CD14-positive monocyte (primary cell): Measurements from ENCODE around the gene RCN1. TPM values are rescaled to one million over a fixed set of nuclear protein-coding genes. Genes with fewer than 3 reads are reported as not detected.

Experiments
- DNase-seq, 3 donors: peaks; one replicate each; pipeline ENCODE4 v3.0.0-alpha.2; 2011 to 2022
- H2AFZ ChIP-seq: 2 replicates; pipeline ENCODE4 v1.6.0; 2012; ENCODE audit warnings: mild to moderate bottlenecking, low read depth, low read length, inconsistent platforms; ENCODE audit not compliant: insufficient read depth, poor library complexity, severe bottlenecking
- H3K27ac ChIP-seq, 2 donors: 1 replicate in 1 of 2; 2 replicates in 1 of 2; pipeline ENCODE4 v1.5.1; 2012 to 2013; ENCODE audit warnings: low read length in 2 of 2, control low read depth in 1 of 2, inconsistent platforms in 1 of 2, low read depth in 1 of 2, mild to moderate bottlenecking in 1 of 2
- H3K27me3 ChIP-seq, 2 donors: one replicate each; pipeline versions ENCODE4 v1.6.0 to v1.6.1; 2011 to 2013; ENCODE audit warnings: low read length in 2 of 2; ENCODE audit not compliant: control insufficient read depth in 2 of 2, insufficient read depth in 2 of 2
- H3K36me3 ChIP-seq, 2 donors: replicated peaks in 1 of 2; 1 replicate in 1 of 2; 2 replicates in 1 of 2; pipeline versions ENCODE4 v1.5.1 to v1.6.1; 2012 to 2013; ENCODE audit warnings: low read length in 2 of 2, control low read depth in 1 of 2, inconsistent platforms in 1 of 2, mild to moderate bottlenecking in 1 of 2; ENCODE audit not compliant: insufficient read depth in 2 of 2, control insufficient read depth in 1 of 2
- H3K4me1 ChIP-seq, 2 donors: 1 replicate in 1 of 2; 2 replicates in 1 of 2; pipeline versions ENCODE4 v1.5.1 to v1.6.1; 2012 to 2013; ENCODE audit warnings: low read length in 2 of 2, control low read depth in 1 of 2, inconsistent platforms in 1 of 2, mild to moderate bottlenecking in 1 of 2, moderate library complexity in 1 of 2; ENCODE audit not compliant: insufficient read depth in 2 of 2, control insufficient read depth in 1 of 2
- H3K4me2 ChIP-seq: replicated peaks from 2 replicates; pipeline ENCODE3; 2012; ENCODE audit warnings: low read length, moderate library complexity, mild to moderate bottlenecking; ENCODE audit not compliant: poor library complexity, severe bottlenecking; ENCODE audit errors: extremely low read depth
- H3K4me3 ChIP-seq, 3 experiments: fragments of 200-600 bp in 1 of 3; sonication (generic) in 1 of 3; replicated peaks in 1 of 3; 1 replicate in 2 of 3; 2 replicates in 1 of 3; pipeline ENCODE4 v1.5.1; 2011 to 2013; ENCODE audit warnings: low read length in 3 of 3, mild to moderate bottlenecking in 3 of 3, control low read depth in 2 of 3, low read depth in 2 of 3, inconsistent platforms in 1 of 3, moderate library complexity in 1 of 3
- H3K79me2 ChIP-seq: 2 replicates; pipeline ENCODE4 v1.6.0; 2012; ENCODE audit warnings: mild to moderate bottlenecking, control low read depth, inconsistent platforms, low read length, moderate library complexity; ENCODE audit not compliant: insufficient read depth
- H3K9ac ChIP-seq: 2 replicates; pipeline ENCODE4 v1.6.0; 2017; ENCODE audit warnings: low read length, mild to moderate bottlenecking; ENCODE audit not compliant: insufficient read depth, poor library complexity, severe bottlenecking
- H3K9me3 ChIP-seq, 2 donors: replicated peaks in 1 of 2; 1 replicate in 1 of 2; 2 replicates in 1 of 2; pipeline versions ENCODE4 v1.5.1 to v1.6.1; 2012 to 2013; ENCODE audit warnings: low read length in 2 of 2, control low read depth in 1 of 2; ENCODE audit not compliant: control insufficient read depth in 1 of 2, insufficient read depth in 1 of 2
- H4K20me1 ChIP-seq: 2 replicates; pipeline ENCODE4 v1.6.0; 2012; ENCODE audit warnings: mild to moderate bottlenecking, low read length, control low read depth, moderate library complexity; ENCODE audit not compliant: insufficient read depth
- H3K27ac Mint-ChIP-seq, 7 donors: one replicate each; pipeline ENCODE4 v1.8.0; 2020; ENCODE audit warnings: mild to moderate bottlenecking in 7 of 7, mixed read lengths in 7 of 7, moderate library complexity in 6 of 7, inconsistent platforms in 2 of 7
- H3K27me3 Mint-ChIP-seq, 3 donors: one replicate each; pipeline ENCODE4 v1.8.0; 2021 to 2022; ENCODE audit warnings: low read depth in 3 of 3, mild to moderate bottlenecking in 3 of 3, mixed read lengths in 3 of 3, moderate library complexity in 3 of 3, inconsistent platforms in 1 of 3
- H3K36me3 Mint-ChIP-seq, 2 donors: one replicate each; pipeline ENCODE4 v1.8.0; 2020; ENCODE audit warnings: mixed read lengths in 2 of 2, inconsistent platforms in 1 of 2, mild to moderate bottlenecking in 1 of 2
- H3K4me1 Mint-ChIP-seq: one replicate; pipeline ENCODE4 v1.8.0; 2020; ENCODE audit warnings: mild to moderate bottlenecking, mixed read lengths
- H3K4me3 Mint-ChIP-seq, 2 donors: one replicate each; pipeline ENCODE4 v1.8.0; 2020; ENCODE audit warnings: mild to moderate bottlenecking in 2 of 2, mixed read lengths in 2 of 2, moderate library complexity in 1 of 2
- H3K9me3 Mint-ChIP-seq, 7 donors: one replicate each; pipeline ENCODE4 v1.8.0; 2020 to 2022; ENCODE audit warnings: mixed read lengths in 7 of 7, mild to moderate bottlenecking in 6 of 7, moderate library complexity in 6 of 7, inconsistent platforms in 2 of 7
- WGBS: methylation state at CpG from one replicate; pipeline ENCODE4 v1.1.5; 2013; ENCODE audit warnings: missing lambda C conversion rate; ENCODE audit not compliant: insufficient coverage; 5-methylcytosine and 5-hydroxymethylcytosine counted together
- intact Hi-C, 2 donors: fragments of 100-400 bp; cut with micrococcal nuclease; formaldehyde crosslinking; loops; one replicate each; pipeline versions ENCODE4 v1.15.0 to v1.15.1; 2023
- polyA plus RNA-seq, 3 donors: library from polyadenylated mRNA; depleted of rRNA in 1 of 3; unstranded in 2 of 3; stranded (reverse) in 1 of 3; fragments of 300-500 nt in 2 of 3; fragments of >200 nt in 1 of 3; fragmentation: Illumina TruSeq in 2 of 3; gene quantifications; 1 replicate in 2 of 3; 2 replicates in 1 of 3; pipeline ENCODE4 v1.2.3, GENCODE V29; 2012 to 2021
- TF ChIP-seq, protein P1 (sequence below): fragments of 200-600 bp; IDR thresholded peaks from one replicate; pipeline ENCODE4 v1.8.0; 2022; ENCODE audit warnings: antibody characterized with exemption, mild to moderate bottlenecking

The RCN1 gene
- polyA plus RNA-seq, 3 donors = 7.3 to 22.0 (median 20.5) TPM

DNA sequence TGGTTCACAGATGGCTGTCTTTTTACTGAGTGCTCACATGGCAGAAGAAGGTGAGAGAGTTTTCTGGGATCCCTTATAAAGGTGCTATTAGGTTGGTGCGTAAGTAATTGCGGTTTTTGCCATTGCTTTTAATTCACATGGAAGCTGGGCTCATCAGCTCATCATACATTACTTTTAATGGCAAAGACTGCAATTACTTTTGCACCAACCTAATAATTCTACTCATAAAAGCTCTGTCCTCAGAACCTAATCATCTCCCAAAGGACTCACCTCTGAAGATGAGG lies 23.0 kb downstream of the RCN1 start:
- TF ChIP-seq, protein P1, sequence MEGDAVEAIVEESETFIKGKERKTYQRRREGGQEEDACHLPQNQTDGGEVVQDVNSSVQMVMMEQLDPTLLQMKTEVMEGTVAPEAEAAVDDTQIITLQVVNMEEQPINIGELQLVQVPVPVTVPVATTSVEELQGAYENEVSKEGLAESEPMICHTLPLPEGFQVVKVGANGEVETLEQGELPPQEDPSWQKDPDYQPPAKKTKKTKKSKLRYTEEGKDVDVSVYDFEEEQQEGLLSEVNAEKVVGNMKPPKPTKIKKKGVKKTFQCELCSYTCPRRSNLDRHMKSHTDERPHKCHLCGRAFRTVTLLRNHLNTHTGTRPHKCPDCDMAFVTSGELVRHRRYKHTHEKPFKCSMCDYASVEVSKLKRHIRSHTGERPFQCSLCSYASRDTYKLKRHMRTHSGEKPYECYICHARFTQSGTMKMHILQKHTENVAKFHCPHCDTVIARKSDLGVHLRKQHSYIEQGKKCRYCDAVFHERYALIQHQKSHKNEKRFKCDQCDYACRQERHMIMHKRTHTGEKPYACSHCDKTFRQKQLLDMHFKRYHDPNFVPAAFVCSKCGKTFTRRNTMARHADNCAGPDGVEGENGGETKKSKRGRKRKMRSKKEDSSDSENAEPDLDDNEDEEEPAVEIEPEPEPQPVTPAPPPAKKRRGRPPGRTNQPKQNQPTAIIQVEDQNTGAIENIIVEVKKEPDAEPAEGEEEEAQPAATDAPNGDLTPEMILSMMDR = no peak
- no peak overlapping the region for H3K4me2 ChIP-seq
- H3K27me3 ChIP-seq = no peaks in the 10 kb centered on the region
- H3K36me3 ChIP-seq = no peaks in the 10 kb centered on the region
- no peak overlapping the region for H2AFZ ChIP-seq
- no peak for DNase-seq
- H4K20me1 ChIP-seq = no peaks in the 10 kb centered on the region
- H3K9me3 ChIP-seq = no peaks in the 10 kb centered on the region
- H3K9me3 Mint-ChIP-seq = peaks cover 0 to 3% (median 0%) of the 10 kb centered on the region in 7 donors
- H3K4me1 ChIP-seq = no peaks in the 10 kb centered on the region
- no peak overlapping the region for H3K27ac ChIP-seq
- H3K9ac ChIP-seq = no peak overlapping the region
- no peak overlapping the region for H3K4me3 Mint-ChIP-seq
- H3K27ac Mint-ChIP-seq = no peak overlapping the region
- H3K4me1 Mint-ChIP-seq = no peaks in the 10 kb centered on the region
- intact Hi-C loops = no loop called here
- no peaks in the 10 kb centered on the region for H3K36me3 Mint-ChIP-seq
- no peak overlapping the region for H3K4me3 ChIP-seq
- no peaks in the 10 kb centered on the region for H3K79me2 ChIP-seq
- WGBS = no CpG with 5 or more reads among the region's 2 CpGs
- peaks cover 0 to 7% (median 7%) of the 10 kb centered on the region in 3 donors for H3K27me3 Mint-ChIP-seq

DNA sequence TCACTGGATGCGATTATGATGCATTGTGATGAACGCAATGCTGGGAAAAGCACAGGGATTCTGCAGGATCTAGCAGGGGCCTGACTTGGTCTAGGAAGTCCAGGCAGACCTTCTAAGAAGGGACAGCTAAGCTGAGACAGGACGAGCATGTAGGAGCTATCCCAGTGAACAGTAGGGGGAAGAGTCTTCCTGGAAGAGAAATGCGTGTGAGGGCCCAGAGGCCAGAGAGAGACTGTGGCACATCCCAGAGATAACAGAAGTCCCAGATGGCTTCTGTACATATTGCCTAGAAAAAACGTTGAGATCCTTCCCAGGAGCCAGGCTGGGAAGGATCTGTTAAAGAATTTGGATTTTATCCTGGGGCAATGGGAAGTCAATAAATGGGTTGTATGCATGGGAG lies 24.6 kb downstream of the RCN1 start:
- Mint-ChIP-seq H3K4me1 (no peaks in the 10 kb centered on the region), H3K27ac (no peak overlapping the region)
- intact Hi-C loops = no loop called here

More for the DNA sequence above, 24.6 kb downstream of the RCN1 start:
- Histone ChIP-seq H4K20me1 (no peaks in the 10 kb centered on the region), H3K27ac (no peak overlapping the region), H3K4me2 (no peak overlapping the region), H2AFZ (no peak overlapping the region), H3K36me3 (no peaks in the 10 kb centered on the region), H3K4me3 (no peak overlapping the region), H3K79me2 (no peaks in the 10 kb centered on the region), H3K4me1 (no peaks in the 10 kb centered on the region), H3K9ac (no peak overlapping the region), H3K27me3 (no peaks in the 10 kb centered on the region), H3K9me3 (no peaks in the 10 kb centered on the region)
- Mint-ChIP-seq H3K4me3 (no peak overlapping the region), H3K9me3 (peaks cover 0 to 3% (median 0%) of the 10 kb centered on the region in 7 donors), H3K27me3 (peaks cover 0 to 7% (median 7%) of the 10 kb centered on the region in 3 donors), H3K36me3 (no peaks in the 10 kb centered on the region)
- DNase-seq = no peak
- 93% methylated on average over 3 of the region's 5 CpGs for WGBS
- TF ChIP-seq, protein P1 = no peak
